Kidney epithelial cell (primary cell): ENCODE measurements around the gene CTSE. TPM values are rescaled to one million over a fixed set of nuclear protein-coding genes. Genes with fewer than 3 reads are reported as not detected.

ENCODE experiments used
- DNase-seq: peaks from one replicate; pipeline ENCODE4 v3.0.0-alpha.2; 2010; ENCODE audit warnings: low read depth
- H3K27me3 ChIP-seq: 2 replicates; pipeline ENCODE4 v1.6.0; 2011; ENCODE audit warnings: low read length; ENCODE audit not compliant: control insufficient read depth, insufficient read depth
- H3K36me3 ChIP-seq: 2 replicates; pipeline ENCODE4 v1.5.1; 2011; ENCODE audit warnings: low read length; ENCODE audit not compliant: control insufficient read depth, insufficient read depth
- H3K4me3 ChIP-seq: 2 replicates; pipeline ENCODE4 v1.5.1; 2011; ENCODE audit warnings: low read depth, mild to moderate bottlenecking, control low read depth, low read length
- CTCF ChIP-seq: IDR thresholded peaks from 2 replicates; pipeline ENCODE4 v1.5.1; 2011; ENCODE audit warnings: mild to moderate bottlenecking, moderate library complexity, low read length, control low read depth, inconsistent platforms; ENCODE audit not compliant: insufficient read depth, poor library complexity, severe bottlenecking
- total RNA-seq: library from RNA; depleted of rRNA; stranded (reverse); fragments of >200 nt; gene quantifications from 2 replicates; pipeline ENCODE4 v1.2.3, GENCODE V29; 2015

Gene CTSE
- total RNA-seq, 1 donor from 2014 or later, result not detected

DNA sequence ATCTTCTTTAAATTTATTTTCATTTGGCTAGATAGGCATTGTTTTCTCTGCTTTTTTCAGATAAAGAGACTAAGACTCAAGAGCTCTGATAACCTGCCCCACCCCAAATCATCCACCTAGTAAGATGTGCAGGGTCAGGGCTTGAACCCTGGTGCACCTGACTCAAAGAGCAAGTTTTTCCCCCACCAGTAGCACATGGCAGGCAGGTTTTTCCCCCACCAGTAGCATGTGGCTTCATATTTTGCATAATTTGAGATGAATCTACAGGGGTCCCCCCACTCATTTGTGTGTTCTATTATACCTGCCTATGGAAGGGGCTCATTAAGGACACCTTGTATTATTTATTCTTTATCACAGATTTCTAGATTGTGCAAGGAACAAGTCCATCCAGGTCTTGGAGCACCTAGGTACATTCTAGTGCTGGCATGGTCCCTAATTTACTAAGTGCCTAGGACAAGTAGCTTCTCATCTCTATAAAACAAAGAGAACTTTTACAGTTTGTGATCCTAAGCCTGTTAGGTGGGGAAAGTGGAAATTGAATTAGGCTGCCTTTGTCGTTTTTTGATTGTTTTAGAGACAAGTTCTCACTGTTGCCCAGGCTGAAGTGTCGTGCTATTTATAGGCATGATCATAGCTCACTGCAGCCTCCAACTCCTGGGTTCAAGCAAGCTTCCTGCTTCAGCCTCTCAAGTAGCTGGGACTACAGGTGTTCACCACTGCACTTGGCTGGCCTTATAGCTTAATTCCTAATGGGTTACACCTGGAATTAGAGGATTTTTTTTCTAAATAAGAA lies 13.2 kb upstream of the CTSE start:
- peaks cover 2% of the 10 kb centered on the region for H3K27me3 ChIP-seq
- no peak for TF ChIP-seq CTCF

DNA sequence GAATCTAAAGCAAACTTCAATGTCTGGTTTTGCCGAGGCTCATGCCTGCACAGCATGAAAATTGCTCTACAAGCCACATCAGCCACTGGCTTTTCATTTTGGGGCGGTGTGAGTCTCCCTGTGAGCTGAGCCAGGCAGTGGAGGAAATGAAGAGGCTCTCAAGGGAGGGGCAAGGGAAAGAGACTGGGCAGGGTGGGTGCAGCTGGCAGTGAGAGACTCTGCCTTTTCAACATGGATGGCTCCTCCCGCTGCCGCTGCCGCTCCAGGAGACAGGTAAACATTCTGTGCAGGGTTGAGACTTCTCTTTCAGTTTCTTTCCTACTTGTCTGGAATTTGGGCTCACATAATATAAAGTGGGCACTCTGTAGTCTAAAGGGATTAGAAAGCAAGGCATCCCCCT lies 11.3 kb upstream of the CTSE start:
- H3K36me3 ChIP-seq, result no peaks in the 10 kb centered on the region
- H3K27me3 ChIP-seq, result no peaks in the 10 kb centered on the region
- no peak overlapping the region for H3K4me3 ChIP-seq
- TF ChIP-seq CTCF, result no peak
- DNase-seq, result no peak

More for the DNA sequence above, 13.2 kb upstream of the CTSE start:
- no peaks in the 10 kb centered on the region for H3K36me3 ChIP-seq
- no peak for DNase-seq
- H3K4me3 ChIP-seq, result no peak overlapping the region

GRCh38 chr1:206032380-206033140 lies 8.9 kb upstream of the CTSE start:
- TF ChIP-seq CTCF, result no peak
- peaks cover 3% of the 10 kb centered on the region for H3K27me3 ChIP-seq
- no peaks in the 10 kb centered on the region for H3K36me3 ChIP-seq
- no peak for DNase-seq
- H3K4me3 ChIP-seq, result no peak overlapping the region

GRCh38 chr1:206030714-206031113 lies 7.0 kb upstream of the CTSE start:
- DNase-seq, result peak; percentile 66
- Histone ChIP-seq H3K36me3 (no peaks in the 10 kb centered on the region), H3K27me3 (peaks cover 3% of the 10 kb centered on the region)

GRCh38 chr1:206030191-206030590 lies 6.5 kb upstream of the CTSE start:
- no peak for TF ChIP-seq CTCF
- Histone ChIP-seq H3K4me3 (no peak overlapping the region), H3K36me3 (no peaks in the 10 kb centered on the region), H3K27me3 (peaks cover 3% of the 10 kb centered on the region)
- DNase-seq, result no peak

More at GRCh38 chr1:206030714-206031113, 7.0 kb upstream of the CTSE start:
- no peak overlapping the region for H3K4me3 ChIP-seq
- TF ChIP-seq CTCF, result peak; percentile 95

DNA sequence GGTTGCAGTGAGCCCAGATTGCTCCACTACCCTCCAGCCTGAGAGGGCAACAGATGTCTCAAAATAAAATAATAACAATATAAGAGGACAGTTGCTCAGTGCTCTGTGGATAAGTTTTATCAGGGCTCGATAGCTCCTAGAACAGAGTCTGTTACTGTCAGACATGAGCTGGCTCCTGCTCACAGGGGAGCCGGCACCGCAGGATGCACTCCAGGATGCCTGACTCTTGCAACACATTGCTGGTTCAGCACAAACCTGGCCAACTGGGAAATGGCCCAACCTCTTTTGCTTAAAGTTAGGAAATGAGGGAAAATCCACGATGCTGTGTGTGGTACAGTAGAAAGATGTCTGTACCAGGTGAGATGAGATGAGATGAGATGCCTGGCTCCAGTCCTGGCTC lies 5.8 kb upstream of the CTSE start:
- Histone ChIP-seq H3K27me3 (peaks cover 3% of the 10 kb centered on the region), H3K36me3 (no peaks in the 10 kb centered on the region), H3K4me3 (no peak overlapping the region)
- no peak for DNase-seq
- TF ChIP-seq CTCF, result no peak
